ENCODE results near the gene DHRS7.
A peak's percentile ranks its signal among the peaks of the same experiment; 100 is the strongest.
"Not testable (repeated sequence)": the region's sequence is repeated elsewhere in the genome, so short reads cannot be mapped to it uniquely, and the experiment has no call there.

The DHRS7 gene

DNA sequence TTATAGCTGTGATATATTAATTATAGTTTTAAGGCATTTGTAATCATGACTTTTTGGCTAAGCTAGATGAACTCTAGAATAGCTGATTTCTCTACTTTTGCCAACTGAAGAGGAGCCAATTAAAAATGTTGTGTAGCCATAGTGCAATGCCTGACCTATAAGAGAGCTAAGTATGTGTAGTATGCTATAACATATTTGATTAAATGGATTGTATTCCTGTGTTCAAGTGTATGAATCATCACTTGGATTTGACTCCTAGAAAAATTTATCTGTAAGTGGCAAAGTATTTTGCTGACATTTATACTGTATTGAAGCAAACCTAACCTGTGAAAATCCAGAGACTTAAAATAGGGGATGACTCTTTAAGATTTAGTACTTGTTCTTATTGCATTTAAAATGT lies 39.3 kb downstream of the DHRS7 start:
- Mint-ChIP-seq H3K4me3 (no peak overlapping the region), H3K4me1 (no peaks in the 10 kb centered on the region), H3K36me3 (ENCODE audit: low read depth) (peaks cover 64% of the 10 kb centered on the region), H3K27me3 (no peaks in the 10 kb centered on the region), H3K9me3 (no peaks in the 10 kb centered on the region), H3K27ac (no peak overlapping the region)
- ATAC-seq, result no peak
- DNase-seq, result no peak

DNA sequence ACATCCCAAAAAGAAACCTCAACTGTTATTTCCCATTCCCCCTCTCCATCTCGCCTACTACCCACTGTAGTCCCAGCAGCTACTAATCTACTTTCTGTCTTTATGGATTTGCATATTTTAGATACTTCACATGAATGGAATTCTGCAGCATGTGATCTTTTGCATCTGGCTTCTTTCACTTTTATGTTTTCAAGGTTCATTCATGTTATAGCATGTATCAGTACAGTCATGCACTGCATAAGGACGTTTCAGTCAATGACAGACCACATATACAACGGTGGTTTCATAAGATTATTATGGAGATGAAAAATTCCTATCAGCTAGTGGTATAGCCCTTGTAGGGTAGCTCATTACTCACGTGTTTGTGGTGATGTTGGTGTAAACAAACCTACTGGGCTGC lies 49.0 kb downstream of the DHRS7 start:
- Mint-ChIP-seq H3K9me3 (no peaks in the 10 kb centered on the region), H3K36me3 (ENCODE audit: low read depth) (peaks cover 46% of the 10 kb centered on the region), H3K27ac (no peak overlapping the region), H3K4me1 (peaks cover 4% of the 10 kb centered on the region), H3K27me3 (no peaks in the 10 kb centered on the region), H3K4me3 (no peak overlapping the region)
- ATAC-seq (no peak), DNase-seq (no peak)

DNA sequence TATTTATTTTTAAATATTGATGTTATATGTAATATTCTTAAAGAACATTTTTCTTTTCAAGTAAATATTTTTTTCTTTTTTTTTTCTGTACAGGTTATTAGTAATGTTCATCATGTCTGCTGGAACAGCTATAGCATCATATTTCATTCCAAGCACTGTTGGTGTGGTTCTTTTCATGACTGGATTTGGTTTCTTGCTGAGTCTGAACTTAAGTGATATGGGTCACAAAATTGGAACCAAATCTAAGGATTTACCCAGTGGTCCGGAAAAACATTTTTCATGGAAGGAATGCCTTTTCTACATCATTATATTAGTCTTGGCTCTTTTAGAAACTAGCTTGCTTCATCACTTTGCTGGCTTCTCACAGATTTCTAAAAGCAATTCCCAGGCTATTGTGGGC lies 50.3 kb downstream of the DHRS7 start:
- Mint-ChIP-seq H3K4me1 (peaks cover 6% of the 10 kb centered on the region), H3K4me3 (no peak overlapping the region), H3K36me3 (ENCODE audit: low read depth) (peaks cover 45% of the 10 kb centered on the region), H3K27ac (no peak overlapping the region), H3K9me3 (no peaks in the 10 kb centered on the region), H3K27me3 (no peaks in the 10 kb centered on the region)
- DNase-seq, result no peak
- ATAC-seq, result no peak

DNA sequence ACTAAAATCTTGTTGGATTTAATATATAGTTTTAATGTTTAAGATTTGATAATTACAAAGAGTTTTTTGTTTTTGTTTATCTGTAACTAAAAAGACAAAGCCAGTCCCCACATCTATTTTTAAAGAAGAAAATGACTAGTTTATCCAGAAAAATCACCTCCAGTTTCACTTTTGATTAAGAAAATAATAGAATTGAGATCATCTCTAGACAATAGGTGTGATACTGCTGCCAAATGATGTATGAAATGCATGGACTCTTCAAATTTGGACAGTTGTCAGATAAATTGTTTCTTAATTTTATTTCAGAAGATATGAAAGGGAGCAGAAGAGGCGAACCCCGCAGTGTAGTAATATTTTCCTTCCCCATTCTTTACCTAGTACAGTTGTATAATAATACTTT lies 53.5 kb downstream of the DHRS7 start:
- H3K4me1 Mint-ChIP-seq, result peaks cover 11% of the 10 kb centered on the region
- H3K9me3 Mint-ChIP-seq, result no peaks in the 10 kb centered on the region
- peaks cover 47% of the 10 kb centered on the region for H3K36me3 Mint-ChIP-seq (ENCODE audit: low read depth)
- no peak overlapping the region for H3K4me3 Mint-ChIP-seq
- DNase-seq (no peak), ATAC-seq (no peak)
- no peak overlapping the region for H3K27ac Mint-ChIP-seq
- H3K27me3 Mint-ChIP-seq, result no peaks in the 10 kb centered on the region

DNA sequence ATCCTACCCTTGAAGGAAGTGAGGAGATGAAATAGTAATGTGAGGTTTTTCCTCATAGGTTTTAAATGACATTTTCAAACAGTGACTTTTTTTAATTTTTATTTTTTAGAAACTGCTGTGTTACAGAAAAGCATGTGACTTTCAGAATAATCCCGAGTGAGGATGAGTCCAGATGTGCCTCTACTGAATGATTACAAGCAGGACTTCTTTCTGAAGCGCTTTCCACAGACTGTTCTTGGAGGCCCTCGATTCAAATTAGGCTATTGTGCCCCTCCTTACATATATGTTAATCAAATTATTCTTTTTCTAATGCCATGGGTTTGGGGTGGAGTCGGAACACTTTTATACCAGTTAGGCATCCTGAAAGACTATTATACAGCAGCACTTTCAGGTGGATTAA lies 57.7 kb downstream of the DHRS7 start:
- Mint-ChIP-seq H3K4me3 (no peak overlapping the region), H3K27ac (no peak overlapping the region), H3K4me1 (peaks cover 20% of the 10 kb centered on the region), H3K36me3 (ENCODE audit: low read depth) (peaks cover 40% of the 10 kb centered on the region), H3K27me3 (no peaks in the 10 kb centered on the region), H3K9me3 (no peaks in the 10 kb centered on the region)
- ATAC-seq, result no peak
- DNase-seq, result no peak

DNA sequence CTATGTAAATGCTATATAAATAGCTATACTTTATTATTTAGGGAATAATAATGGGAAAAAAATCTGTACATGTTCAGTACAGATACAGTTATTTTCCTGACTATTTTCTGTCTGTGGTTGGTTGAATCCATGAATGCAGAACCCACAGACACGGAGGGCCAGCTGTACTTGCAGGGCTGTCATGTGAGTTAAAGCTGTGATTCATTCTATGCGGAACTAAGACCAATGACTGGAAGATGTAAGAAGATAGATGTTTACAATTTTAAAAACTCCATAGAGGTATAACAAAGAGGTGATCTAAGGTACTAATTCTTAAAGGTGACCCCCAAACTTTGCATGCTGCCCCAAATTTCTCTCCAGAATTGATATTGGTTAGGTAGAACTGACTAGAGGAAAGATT lies 58.9 kb downstream of the DHRS7 start:
- Mint-ChIP-seq H3K4me1 (peaks cover 23% of the 10 kb centered on the region), H3K27ac (no peak overlapping the region), H3K4me3 (no peak overlapping the region), H3K9me3 (no peaks in the 10 kb centered on the region), H3K36me3 (ENCODE audit: low read depth) (peaks cover 41% of the 10 kb centered on the region), H3K27me3 (no peaks in the 10 kb centered on the region)
- no peak for DNase-seq
- ATAC-seq, result no peak

DNA sequence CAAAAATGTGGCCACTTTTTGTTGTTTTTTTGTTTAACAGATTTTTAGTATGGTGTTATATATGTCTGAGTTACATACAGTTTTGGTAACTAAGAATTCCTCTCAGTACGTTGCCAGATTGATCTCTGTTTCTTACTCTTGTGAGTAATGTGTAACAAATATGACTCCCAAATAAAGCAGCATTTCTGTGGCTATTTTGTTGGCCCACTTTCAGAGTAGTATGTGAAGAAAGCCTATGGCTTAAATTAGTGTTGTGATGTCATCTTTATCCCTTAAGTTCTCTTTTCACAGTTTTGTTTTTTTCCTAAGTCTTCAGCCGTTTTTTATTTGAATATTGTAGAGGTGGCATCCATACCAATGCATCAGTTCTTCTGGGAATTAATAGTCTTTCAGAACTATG lies 62.8 kb downstream of the DHRS7 start:
- H3K4me3 Mint-ChIP-seq, result no peak overlapping the region
- H3K27me3 Mint-ChIP-seq, result no peaks in the 10 kb centered on the region
- H3K27ac Mint-ChIP-seq, result no peak overlapping the region
- peaks cover 35% of the 10 kb centered on the region for H3K4me1 Mint-ChIP-seq
- H3K9me3 Mint-ChIP-seq, result no peaks in the 10 kb centered on the region
- no peak for DNase-seq
- peaks cover 33% of the 10 kb centered on the region for H3K36me3 Mint-ChIP-seq (ENCODE audit: low read depth)
- no peak for ATAC-seq

DNA sequence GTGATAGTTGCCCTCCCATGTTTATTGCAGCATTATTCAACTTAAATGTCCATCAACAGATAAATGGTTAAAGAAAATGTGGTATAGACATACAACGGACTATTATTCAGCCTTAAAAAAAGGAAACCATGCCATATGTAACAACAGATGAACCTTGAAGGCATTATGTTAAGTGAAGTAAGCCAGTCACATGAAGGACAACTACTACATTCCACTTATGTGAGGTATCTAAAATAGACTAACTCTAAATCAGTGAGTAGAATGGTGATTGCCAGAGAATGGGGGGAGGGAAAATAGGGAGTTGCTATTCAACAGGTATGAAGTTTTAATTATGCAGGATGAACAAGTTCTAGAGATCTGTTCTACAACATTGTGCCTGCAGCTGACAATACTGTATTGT lies 63.4 kb downstream of the DHRS7 start:
- ATAC-seq, result no peak
- H3K4me3 Mint-ChIP-seq, result no peak overlapping the region
- no peak for DNase-seq
- H3K9me3 Mint-ChIP-seq, result no peaks in the 10 kb centered on the region
- H3K27ac Mint-ChIP-seq, result no peak overlapping the region
- H3K36me3 Mint-ChIP-seq (ENCODE audit: low read depth), result peaks cover 33% of the 10 kb centered on the region
- H3K27me3 Mint-ChIP-seq, result no peaks in the 10 kb centered on the region
- H3K4me1 Mint-ChIP-seq, result peaks cover 35% of the 10 kb centered on the region

DNA sequence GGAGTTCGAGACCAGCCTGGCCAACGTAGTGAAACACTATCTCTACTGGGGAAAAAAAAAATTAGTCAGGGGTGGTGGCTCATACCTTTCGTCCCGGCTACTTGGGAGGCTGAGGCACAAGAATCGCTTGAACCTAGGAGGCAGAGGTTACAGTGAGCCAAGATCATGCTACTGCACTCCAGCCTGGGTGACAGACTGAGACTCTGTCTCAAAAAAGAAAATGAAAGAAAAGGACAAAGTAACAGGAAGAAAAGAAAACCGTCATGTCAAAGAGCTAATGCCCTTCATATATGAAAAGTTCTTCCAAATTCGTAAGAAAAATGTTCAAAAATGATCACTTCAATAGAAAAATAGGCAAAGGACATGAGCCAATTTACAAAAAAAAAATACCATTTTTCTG lies 65.3 kb downstream of the DHRS7 start:
- not testable (repeated sequence) for H3K4me3 Mint-ChIP-seq, DNase-seq, H3K27me3 Mint-ChIP-seq, ATAC-seq, H3K9me3 Mint-ChIP-seq
- Mint-ChIP-seq H3K27ac (peak overlapping the region; percentile 30), H3K4me1 (peaks cover 47% of the 10 kb centered on the region), H3K36me3 (ENCODE audit: low read depth) (peaks cover 36% of the 10 kb centered on the region)

DNA sequence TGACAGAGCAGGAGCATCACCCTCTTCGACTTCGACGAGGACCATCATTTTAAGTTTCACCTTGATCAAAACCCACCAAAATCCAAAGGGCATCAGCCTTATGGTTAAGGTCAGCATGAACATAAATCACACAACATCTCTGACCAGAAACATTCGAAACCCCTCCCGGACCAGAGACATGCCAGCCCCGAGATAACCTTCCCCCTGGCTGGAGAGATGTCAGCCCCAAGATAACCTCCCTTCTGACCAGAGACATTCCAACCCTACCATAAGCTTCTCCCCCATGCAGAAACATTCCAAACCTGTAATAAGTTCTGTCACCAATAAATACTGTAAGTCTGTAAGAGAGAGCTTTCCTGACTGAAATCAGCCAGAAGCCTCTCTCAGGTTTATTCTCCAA lies 67.2 kb downstream of the DHRS7 start:
- no peak for DNase-seq
- Mint-ChIP-seq H3K4me3 (no peak overlapping the region), H3K27me3 (no peaks in the 10 kb centered on the region), H3K36me3 (ENCODE audit: low read depth) (peaks cover 36% of the 10 kb centered on the region), H3K27ac (no peak overlapping the region), H3K9me3 (no peaks in the 10 kb centered on the region), H3K4me1 (peaks cover 58% of the 10 kb centered on the region)
- no peak for ATAC-seq

DNA sequence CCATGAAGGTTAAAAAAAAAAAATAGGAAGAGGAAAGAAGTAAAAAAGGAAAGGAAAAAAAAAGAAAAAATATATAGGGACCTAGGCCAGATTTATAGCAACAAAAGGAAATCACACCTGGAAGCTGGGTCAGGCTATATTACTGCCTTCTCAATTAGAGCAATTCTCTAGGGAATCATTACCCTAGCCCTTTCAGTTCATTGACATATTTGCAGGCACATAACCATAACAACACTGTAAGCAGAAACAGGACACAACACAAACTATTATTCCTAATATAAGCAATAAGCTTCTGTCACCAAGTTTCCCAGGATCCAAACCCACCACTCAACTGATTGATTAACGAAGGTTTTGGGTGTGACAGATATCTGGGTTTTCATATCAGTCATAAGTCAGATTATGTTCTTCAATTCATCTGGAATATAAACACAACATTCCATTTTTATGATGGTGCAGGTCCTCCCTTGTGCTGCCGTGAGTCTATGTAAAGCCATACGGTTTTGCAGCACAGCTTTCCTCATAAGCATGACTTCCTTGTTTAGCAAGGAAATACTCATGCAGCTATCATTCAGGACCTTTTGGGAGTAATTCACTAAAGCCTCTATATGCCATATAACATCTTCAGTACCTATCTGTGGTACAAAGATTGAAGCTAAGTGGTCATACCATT lies 69.3 kb downstream of the DHRS7 start:
- DNase-seq (no peak), ATAC-seq (no peak)
- H3K4me3 Mint-ChIP-seq, result no peak overlapping the region
- peaks cover 33% of the 10 kb centered on the region for H3K36me3 Mint-ChIP-seq (ENCODE audit: low read depth)
- no peaks in the 10 kb centered on the region for H3K27me3 Mint-ChIP-seq
- H3K9me3 Mint-ChIP-seq, result no peaks in the 10 kb centered on the region
- H3K4me1 Mint-ChIP-seq, result peaks cover 53% of the 10 kb centered on the region
- no peak overlapping the region for H3K27ac Mint-ChIP-seq

DNA sequence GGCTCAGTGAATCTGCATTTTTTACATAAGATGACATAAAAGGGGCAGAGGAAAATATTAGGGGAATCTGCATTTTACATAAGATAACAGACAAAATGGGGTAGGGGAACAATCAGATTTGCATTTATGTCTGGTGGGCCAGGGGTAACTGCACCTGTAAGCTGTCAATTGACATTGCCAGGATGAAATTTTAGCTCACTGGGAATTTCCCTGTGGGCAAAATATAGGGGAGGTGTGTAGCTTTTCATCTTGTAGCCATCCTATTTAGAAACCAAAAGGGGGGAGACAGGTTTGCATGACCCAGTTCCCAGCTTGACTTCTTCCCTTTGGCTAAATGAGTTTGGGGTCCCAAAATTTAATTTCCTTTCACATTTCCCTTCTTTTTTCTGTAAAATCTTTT lies 70.0 kb downstream of the DHRS7 start:
- DNase-seq (no peak), ATAC-seq (no peak)
- H3K27ac Mint-ChIP-seq, result no peak overlapping the region
- H3K27me3 Mint-ChIP-seq, result no peaks in the 10 kb centered on the region
- H3K4me1 Mint-ChIP-seq, result peaks cover 52% of the 10 kb centered on the region
- H3K36me3 Mint-ChIP-seq (ENCODE audit: low read depth), result peaks cover 29% of the 10 kb centered on the region
- H3K4me3 Mint-ChIP-seq, result peak overlapping the region; percentile 97
- no peaks in the 10 kb centered on the region for H3K9me3 Mint-ChIP-seq

DNA sequence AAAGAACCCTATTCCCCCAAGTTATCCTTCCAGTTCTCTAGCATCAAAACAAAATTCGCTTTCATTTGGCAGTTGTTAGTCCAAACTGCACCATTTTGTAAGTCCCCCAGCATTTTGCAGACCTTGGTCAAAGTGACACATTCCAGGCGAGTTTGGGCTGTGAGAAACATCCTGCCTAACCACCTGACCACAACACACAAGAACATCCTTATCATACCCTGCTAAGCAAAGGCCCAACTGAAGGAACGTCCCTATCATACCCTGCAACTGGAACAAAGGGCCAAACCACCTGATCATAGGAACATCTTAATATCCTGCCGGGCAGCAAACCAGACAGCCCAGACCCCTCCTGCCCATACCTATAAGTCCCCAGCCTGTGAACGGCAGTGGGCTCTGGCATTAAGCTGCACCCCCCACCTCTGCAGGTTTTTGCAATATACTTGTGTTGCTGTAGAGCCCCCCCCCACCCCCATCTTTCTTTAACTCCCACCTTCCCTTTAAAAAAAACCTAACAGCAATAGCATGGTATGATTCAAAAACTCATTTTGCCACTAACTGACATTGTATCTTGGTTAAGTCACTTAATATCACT lies 70.8 kb downstream of the DHRS7 start:
- Mint-ChIP-seq H3K27ac (peak overlapping the region; percentile 95), H3K36me3 (ENCODE audit: low read depth) (peaks cover 25% of the 10 kb centered on the region), H3K27me3 (peaks cover 2% of the 10 kb centered on the region), H3K9me3 (no peaks in the 10 kb centered on the region), H3K4me1 (peaks cover 48% of the 10 kb centered on the region), H3K4me3 (peak overlapping the region; percentile 97)
- ATAC-seq, result peak; percentile 12
- peak; percentile 23 for DNase-seq

All from activated naive CD8-positive, alpha-beta T cell treated with anti-CD3 and anti-CD28 coated beads, Interleukin-2, amount 50 U/mL, for 24 hours (primary cell).